ENCODE data around the gene MRAS. TPM values are rescaled to one million over a fixed set of nuclear protein-coding genes. Genes with fewer than 3 reads are reported as not detected.

The MRAS gene
- total RNA-seq, 1 donor from 2014 or later = 2.9 TPM

- H3K36me3 ChIP-seq (ENCODE audit: control insufficient read depth, insufficient read depth, low read length) = no peaks in the 10 kb centered on the region
- no peak overlapping the region for H3K4me3 ChIP-seq (ENCODE audit: low read depth, low read length)
- no peak for TF ChIP-seq CTCF (IDR thresholded peaks at IDR 0.05; ENCODE audit: insufficient read depth, low read length, severe bottlenecking)
- FAIRE-seq (peak; percentile 58), DNase-seq (ENCODE audit: low read depth) (peak; percentile 96)
- H3K27me3 ChIP-seq (ENCODE audit: control insufficient read depth, insufficient read depth, low read length) = no peaks in the 10 kb centered on the region
Measured at GRCh38 chr3:138327831-138328230, 20.5 kb upstream of the MRAS start.

DNA sequence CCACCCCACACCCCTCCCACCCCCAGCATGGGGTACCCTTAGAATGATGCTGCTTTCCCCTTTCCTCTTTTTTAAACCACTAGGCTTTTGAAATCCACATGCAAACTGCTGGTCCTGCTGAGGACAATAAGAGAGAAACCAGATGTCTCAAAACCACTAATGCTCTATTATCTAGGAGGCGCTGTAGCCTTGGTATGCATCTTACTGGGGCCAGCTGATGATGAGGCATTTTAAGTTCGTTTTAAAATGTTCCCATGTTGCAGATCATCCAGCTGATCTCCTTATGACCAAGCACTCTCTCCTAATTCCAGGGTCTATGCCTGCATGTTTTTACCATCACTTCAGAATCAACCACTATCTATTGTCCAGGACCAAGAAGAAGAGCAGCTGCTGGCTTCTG is 20.0 kb upstream of the MRAS start:
- TF ChIP-seq CTCF (IDR thresholded peaks at IDR 0.05; ENCODE audit: insufficient read depth, low read length, severe bottlenecking) = no peak
- DNase-seq (ENCODE audit: low read depth) = no peak
- FAIRE-seq = no peak
- Histone ChIP-seq H3K27me3 (ENCODE audit: control insufficient read depth, insufficient read depth, low read length) (no peaks in the 10 kb centered on the region), H3K4me3 (ENCODE audit: low read depth, low read length) (no peak overlapping the region), H3K36me3 (ENCODE audit: control insufficient read depth, insufficient read depth, low read length) (no peaks in the 10 kb centered on the region)

DNA sequence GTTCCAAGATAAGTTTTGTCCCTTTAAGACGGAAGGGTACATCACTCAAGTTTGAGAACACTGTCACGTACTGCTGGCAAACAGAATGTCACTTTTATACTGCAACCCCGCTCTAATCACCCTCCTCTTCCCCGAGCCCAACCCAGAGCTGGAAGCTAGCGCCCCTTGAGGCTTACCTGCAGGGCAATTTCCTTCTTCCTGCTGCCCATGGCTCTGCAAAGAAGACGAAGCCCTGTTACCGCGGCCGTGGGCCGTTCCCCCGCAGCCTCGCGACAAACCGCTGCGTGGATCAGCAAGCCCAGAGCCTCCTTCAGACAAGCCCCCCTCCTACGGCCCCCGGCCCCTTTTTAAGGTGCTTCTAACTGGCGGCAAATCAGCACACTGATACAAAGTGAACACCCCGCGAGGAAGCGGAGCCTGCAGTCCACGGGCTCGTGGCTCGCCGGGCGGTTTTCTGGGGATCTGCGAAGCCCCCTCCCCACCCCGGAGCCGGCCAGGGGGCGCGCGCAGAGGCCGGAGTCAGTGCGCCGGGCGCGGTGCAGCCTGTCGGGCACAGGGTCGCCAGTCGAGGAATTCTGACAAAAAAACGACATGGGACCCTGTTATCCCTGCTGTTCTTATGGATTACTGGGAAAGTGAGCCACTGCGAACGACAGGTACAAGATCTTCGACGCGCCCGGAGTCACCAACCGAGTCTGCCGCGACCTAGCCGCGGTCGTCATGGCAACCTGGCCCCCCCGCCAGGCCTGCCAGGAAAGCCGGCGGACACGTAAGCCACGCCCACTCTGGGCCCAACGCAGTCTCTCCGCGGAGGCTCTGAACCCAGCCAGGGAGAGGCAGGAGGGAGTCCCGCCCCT is 19.0 kb upstream of the MRAS start, which contains the start of gene NME9:
Gene NME9, minus strand, starts transcription at position 725 of the 857 bp plus-strand sequence. Its CDS starts 516 bp downstream, at position 209.
- TF ChIP-seq CTCF (IDR thresholded peaks at IDR 0.05; ENCODE audit: insufficient read depth, low read length, severe bottlenecking) = peak; percentile 82
- no peaks in the 10 kb centered on the region for H3K27me3 ChIP-seq (ENCODE audit: control insufficient read depth, insufficient read depth, low read length)
- FAIRE-seq (no peak), DNase-seq (ENCODE audit: low read depth) (peak; percentile 60)
- H3K36me3 ChIP-seq (ENCODE audit: control insufficient read depth, insufficient read depth, low read length) = no peaks in the 10 kb centered on the region
- H3K4me3 ChIP-seq (ENCODE audit: low read depth, low read length) = peak within 1 kb of the TSS; percentile 47

GRCh38 chr3:138329984-138330293 is 18.4 kb upstream of the MRAS start:
- Histone ChIP-seq H3K4me3 (ENCODE audit: low read depth, low read length) (peak overlapping the region; percentile 47), H3K36me3 (ENCODE audit: control insufficient read depth, insufficient read depth, low read length) (no peaks in the 10 kb centered on the region), H3K27me3 (ENCODE audit: control insufficient read depth, insufficient read depth, low read length) (no peaks in the 10 kb centered on the region)
- no peak for DNase-seq (ENCODE audit: low read depth)
- no peak for TF ChIP-seq CTCF (IDR thresholded peaks at IDR 0.05; ENCODE audit: insufficient read depth, low read length, severe bottlenecking)
- FAIRE-seq = no peak

DNA sequence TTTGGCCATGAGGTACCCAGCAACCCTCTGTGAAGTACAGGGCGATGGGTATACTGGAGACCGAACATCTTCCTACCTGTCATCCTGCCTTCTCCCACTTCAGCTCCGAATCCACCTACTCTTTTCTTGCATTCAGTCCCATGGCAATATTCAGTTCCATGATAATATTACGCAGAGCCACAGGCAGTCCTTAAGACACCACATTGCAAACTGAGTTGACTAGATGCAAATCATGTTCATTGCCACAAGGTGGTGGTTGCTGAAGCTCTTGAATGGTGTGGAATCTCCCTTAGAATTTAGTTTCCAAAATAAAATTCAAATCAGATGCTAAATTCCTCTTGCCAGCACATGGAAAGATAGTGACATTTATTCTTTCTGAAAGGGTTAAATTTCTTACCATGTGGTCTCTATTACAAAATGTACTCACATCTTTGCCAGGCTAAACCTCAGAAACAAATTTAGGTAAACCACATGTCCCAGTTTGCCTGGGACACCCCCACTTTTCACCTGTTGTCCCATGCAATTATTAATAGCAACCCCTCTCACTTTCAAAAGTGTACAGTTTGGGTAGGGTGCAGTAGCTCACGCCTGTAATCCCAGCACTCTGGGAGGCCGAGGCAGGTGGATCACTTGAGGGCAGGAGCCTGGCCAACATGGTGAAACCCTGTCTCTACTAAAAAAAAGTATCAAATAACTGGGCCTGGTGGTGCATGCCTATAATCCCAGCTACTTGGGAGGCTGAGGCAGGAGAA is 17.1 kb upstream of the MRAS start:
- FAIRE-seq (peak; percentile 36), DNase-seq (ENCODE audit: low read depth) (no peak)
- Histone ChIP-seq H3K27me3 (ENCODE audit: control insufficient read depth, insufficient read depth, low read length) (no peaks in the 10 kb centered on the region), H3K4me3 (ENCODE audit: low read depth, low read length) (no peak overlapping the region), H3K36me3 (ENCODE audit: control insufficient read depth, insufficient read depth, low read length) (no peaks in the 10 kb centered on the region)
- no peak for TF ChIP-seq CTCF (IDR thresholded peaks at IDR 0.05; ENCODE audit: insufficient read depth, low read length, severe bottlenecking)
